Astrocyte (in vitro differentiated cells and primary cell): ENCODE measurements around the gene CACNG7.

Experiments
- CTCF ChIP-seq: IDR thresholded peaks from 2 replicates; pipeline ENCODE4 v1.5.1; 2011; ENCODE audit warnings: low read depth, mild to moderate bottlenecking, inconsistent platforms, low read length, moderate library complexity; ENCODE audit not compliant: insufficient read depth
- EZH2 ChIP-seq: IDR thresholded peaks from 2 replicates; pipeline ENCODE4 v1.6.1; 2012; ENCODE audit warnings: mild to moderate bottlenecking, low read length, inconsistent platforms; ENCODE audit not compliant: insufficient read depth

GRCh38 chr19:53908106-53908934, 758 bp upstream of the CACNG7 start:
- no peak for TF ChIP-seq CTCF
- TF ChIP-seq EZH2 = peak; percentile 90
